Measurements from ENCODE around the gene GIPR.
"Not testable (repeated sequence)": the region's sequence is repeated elsewhere in the genome, so short reads cannot be mapped to it uniquely, and the experiment has no call there.

The GIPR gene

DNA sequence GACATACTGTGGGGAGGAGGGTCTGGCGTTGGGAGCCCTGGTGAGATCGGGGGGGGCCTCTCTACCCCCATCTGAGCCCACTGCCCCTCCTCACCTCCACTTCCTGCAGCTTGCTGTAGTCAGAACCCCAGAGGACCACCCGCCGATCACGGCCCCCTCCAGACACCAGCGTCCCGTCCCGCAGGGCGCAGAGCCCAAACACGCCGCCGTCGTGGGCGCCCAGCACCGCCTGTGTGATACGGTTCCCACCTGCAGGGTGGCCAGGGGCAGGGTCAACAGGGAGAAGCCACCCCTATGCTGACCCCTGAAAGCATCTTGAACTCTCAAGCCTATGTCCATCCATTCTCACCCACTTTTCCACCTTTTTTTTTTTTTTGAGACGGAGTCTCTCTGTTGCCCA lies 46.6 kb upstream of the GIPR start (continued):
- TF ChIP-seq, protein P1, sequence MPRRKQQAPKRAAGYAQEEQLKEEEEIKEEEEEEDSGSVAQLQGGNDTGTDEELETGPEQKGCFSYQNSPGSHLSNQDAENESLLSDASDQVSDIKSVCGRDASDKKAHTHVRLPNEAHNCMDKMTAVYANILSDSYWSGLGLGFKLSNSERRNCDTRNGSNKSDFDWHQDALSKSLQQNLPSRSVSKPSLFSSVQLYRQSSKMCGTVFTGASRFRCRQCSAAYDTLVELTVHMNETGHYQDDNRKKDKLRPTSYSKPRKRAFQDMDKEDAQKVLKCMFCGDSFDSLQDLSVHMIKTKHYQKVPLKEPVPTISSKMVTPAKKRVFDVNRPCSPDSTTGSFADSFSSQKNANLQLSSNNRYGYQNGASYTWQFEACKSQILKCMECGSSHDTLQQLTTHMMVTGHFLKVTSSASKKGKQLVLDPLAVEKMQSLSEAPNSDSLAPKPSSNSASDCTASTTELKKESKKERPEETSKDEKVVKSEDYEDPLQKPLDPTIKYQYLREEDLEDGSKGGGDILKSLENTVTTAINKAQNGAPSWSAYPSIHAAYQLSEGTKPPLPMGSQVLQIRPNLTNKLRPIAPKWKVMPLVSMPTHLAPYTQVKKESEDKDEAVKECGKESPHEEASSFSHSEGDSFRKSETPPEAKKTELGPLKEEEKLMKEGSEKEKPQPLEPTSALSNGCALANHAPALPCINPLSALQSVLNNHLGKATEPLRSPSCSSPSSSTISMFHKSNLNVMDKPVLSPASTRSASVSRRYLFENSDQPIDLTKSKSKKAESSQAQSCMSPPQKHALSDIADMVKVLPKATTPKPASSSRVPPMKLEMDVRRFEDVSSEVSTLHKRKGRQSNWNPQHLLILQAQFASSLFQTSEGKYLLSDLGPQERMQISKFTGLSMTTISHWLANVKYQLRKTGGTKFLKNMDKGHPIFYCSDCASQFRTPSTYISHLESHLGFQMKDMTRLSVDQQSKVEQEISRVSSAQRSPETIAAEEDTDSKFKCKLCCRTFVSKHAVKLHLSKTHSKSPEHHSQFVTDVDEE (CRISPR knock-in tag; IDR thresholded peaks at IDR 0.05) = no peak

DNA sequence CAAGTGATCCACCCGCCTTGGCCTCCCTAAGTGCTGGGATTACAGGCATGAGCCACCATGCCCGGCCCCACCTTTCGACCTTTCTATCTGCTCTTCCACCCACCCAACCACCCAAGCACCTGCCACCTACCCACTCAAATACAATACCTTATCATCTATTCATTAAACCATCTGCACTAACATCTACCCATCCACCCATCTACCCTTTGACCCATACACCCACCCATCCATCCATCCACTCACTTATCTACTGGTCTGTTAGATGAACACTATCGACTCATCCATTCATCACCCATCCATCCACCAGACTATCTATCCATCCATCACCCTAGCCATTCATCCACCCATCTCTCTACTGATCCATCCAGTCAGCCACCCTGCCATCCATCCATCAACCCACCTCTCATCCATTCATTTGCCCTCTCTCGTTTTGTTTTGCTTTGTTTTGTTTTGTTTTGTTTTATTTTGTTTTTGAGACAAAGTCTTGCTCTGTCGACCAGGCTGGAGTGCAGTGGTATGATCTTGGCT lies 46.0 kb upstream of the GIPR start:
- no peak for ATAC-seq
- TF ChIP-seq ARNTL (CRISPR knock-in tag; IDR thresholded peaks at IDR 0.05; ENCODE audit: borderline replicate concordance, low read depth) (no peak), RARB (CRISPR knock-in tag; IDR thresholded peaks at IDR 0.05) (no peak), OSR1 (CRISPR knock-in tag; IDR thresholded peaks at IDR 0.05) (no peak), PPARA (CRISPR knock-in tag; IDR thresholded peaks at IDR 0.05; ENCODE audit: borderline replicate concordance) (no peak)

DNA sequence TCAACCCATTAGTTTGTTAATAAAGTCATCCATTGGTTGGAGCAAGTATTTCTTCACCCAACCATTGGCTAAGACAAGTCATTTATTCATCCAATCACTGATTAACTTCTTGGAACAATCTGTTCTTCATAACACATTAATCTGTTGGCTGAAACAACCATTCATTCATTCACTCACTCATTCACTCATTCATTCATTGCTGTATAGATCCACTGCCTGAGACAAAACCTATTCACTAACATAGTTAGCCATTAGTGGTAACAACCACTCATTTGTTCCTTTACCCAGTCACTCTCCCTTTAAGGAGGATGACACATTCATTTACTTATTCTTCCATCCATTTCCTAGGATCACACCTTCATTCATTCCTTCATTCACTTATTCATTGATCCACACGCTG lies 44.0 kb upstream of the GIPR start:
- TF ChIP-seq CSDC2 (CRISPR knock-in tag; IDR thresholded peaks at IDR 0.05) (no peak), ZNF565 (CRISPR knock-in tag; conservative IDR thresholded peaks at IDR 0.05; ENCODE audit: low read depth) (no peak), ISL1 (CRISPR knock-in tag; IDR thresholded peaks at IDR 0.05) (no peak), TOX (CRISPR knock-in tag; IDR thresholded peaks at IDR 0.05; ENCODE audit: borderline replicate concordance) (no peak), OSR1 (CRISPR knock-in tag; IDR thresholded peaks at IDR 0.05) (no peak), BACH2 (CRISPR knock-in tag; IDR thresholded peaks at IDR 0.05; ENCODE audit: borderline replicate concordance) (no peak), TCF4 (CRISPR knock-in tag; IDR thresholded peaks at IDR 0.05; ENCODE audit: borderline replicate concordance) (no peak), ESRRG (CRISPR knock-in tag; IDR thresholded peaks at IDR 0.05) (no peak), ZNF70 (CRISPR knock-in tag; IDR thresholded peaks at IDR 0.05) (no peak), ZFP30 (CRISPR knock-in tag; IDR thresholded peaks at IDR 0.05) (no peak), RARB (CRISPR knock-in tag; IDR thresholded peaks at IDR 0.05) (no peak), GLIS3 (CRISPR knock-in tag; IDR thresholded peaks at IDR 0.05) (no peak), ZFP3 (CRISPR knock-in tag; IDR thresholded peaks at IDR 0.05) (no peak), ZNF8 (CRISPR knock-in tag; IDR thresholded peaks at IDR 0.05) (no peak), SNAI2 (CRISPR knock-in tag; IDR thresholded peaks at IDR 0.05) (no peak)
- TF ChIP-seq, protein P2, sequence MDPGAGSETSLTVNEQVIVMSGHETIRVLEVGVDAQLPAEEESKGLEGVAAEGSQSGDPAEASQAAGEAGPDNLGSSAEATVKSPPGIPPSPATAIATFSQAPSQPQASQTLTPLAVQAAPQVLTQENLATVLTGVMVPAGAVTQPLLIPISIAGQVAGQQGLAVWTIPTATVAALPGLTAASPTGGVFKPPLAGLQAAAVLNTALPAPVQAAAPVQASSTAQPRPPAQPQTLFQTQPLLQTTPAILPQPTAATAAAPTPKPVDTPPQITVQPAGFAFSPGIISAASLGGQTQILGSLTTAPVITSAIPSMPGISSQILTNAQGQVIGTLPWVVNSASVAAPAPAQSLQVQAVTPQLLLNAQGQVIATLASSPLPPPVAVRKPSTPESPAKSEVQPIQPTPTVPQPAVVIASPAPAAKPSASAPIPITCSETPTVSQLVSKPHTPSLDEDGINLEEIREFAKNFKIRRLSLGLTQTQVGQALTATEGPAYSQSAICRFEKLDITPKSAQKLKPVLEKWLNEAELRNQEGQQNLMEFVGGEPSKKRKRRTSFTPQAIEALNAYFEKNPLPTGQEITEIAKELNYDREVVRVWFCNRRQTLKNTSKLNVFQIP (CRISPR knock-in tag; IDR thresholded peaks at IDR 0.05; ENCODE audit: borderline replicate concordance, low read depth) = no peak
- TF ChIP-seq, protein P1 (CRISPR knock-in tag; IDR thresholded peaks at IDR 0.05) = no peak
- TF ChIP-seq, protein P3, sequence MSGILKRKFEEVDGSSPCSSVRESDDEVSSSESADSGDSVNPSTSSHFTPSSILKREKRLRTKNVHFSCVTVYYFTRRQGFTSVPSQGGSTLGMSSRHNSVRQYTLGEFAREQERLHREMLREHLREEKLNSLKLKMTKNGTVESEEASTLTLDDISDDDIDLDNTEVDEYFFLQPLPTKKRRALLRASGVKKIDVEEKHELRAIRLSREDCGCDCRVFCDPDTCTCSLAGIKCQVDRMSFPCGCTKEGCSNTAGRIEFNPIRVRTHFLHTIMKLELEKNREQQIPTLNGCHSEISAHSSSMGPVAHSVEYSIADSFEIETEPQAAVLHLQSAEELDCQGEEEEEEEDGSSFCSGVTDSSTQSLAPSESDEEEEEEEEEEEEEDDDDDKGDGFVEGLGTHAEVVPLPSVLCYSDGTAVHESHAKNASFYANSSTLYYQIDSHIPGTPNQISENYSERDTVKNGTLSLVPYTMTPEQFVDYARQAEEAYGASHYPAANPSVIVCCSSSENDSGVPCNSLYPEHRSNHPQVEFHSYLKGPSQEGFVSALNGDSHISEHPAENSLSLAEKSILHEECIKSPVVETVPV (CRISPR knock-in tag; IDR thresholded peaks at IDR 0.05) = no peak
- TF ChIP-seq, protein P4, sequence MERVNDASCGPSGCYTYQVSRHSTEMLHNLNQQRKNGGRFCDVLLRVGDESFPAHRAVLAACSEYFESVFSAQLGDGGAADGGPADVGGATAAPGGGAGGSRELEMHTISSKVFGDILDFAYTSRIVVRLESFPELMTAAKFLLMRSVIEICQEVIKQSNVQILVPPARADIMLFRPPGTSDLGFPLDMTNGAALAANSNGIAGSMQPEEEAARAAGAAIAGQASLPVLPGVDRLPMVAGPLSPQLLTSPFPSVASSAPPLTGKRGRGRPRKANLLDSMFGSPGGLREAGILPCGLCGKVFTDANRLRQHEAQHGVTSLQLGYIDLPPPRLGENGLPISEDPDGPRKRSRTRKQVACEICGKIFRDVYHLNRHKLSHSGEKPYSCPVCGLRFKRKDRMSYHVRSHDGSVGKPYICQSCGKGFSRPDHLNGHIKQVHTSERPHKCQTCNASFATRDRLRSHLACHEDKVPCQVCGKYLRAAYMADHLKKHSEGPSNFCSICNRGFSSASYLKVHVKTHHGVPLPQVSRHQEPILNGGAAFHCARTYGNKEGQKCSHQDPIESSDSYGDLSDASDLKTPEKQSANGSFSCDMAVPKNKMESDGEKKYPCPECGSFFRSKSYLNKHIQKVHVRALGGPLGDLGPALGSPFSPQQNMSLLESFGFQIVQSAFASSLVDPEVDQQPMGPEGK (CRISPR knock-in tag; IDR thresholded peaks at IDR 0.05; ENCODE audit: borderline replicate concordance) = no peak
- ATAC-seq = no peak

DNA sequence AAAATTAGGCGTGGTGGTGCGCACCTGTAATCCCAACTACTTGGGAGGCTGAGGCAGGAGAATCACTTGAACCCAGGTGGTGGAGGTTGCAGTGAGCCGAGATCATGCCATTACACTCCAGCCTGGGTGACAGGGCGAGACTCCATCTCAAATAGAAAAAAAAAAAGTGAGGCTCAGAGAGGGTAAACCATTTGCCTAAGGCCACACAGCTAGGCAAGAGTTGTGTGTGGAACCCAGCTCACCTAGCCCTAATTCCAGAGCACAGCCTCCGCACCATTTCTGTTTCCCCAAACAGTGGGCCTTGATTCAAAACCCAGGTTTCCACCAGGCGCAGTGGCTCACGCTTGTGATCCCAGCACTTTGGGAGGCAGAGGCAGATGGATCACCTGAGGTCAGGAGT lies 39.8 kb upstream of the GIPR start:
- ATAC-seq = not testable (repeated sequence)

Data from SK-N-SH treated with all-trans-retinoic acid at 6 μM for 48 hours (cell line).